ENCODE results near the gene OXGR1.
"Not testable (repeated sequence)": the region's sequence is repeated elsewhere in the genome, so short reads cannot be mapped to it uniquely, and the experiment has no call there.

OXGR1 gene

DNA sequence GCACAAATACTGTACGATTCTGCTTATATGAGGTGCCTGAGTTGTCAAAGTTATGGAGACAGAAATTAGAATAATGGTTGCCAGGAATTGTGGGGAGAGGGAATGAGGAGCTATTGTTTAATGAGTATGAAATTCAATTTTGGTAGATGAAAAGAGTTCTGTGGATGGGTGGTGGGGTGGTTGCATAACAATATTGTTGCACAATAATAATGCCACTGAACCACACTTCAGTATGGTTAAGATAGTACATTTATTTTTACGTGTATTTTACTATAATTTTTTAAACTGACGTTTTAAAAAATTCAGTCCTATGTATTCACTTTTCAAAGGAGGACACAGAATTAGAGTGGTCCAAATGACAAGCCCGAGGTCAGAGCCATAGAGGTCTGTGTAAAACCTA, 1.8 kb upstream of the OXGR1 start:
- H3K27ac ChIP-seq (ENCODE audit: low read length) = no peak overlapping the region
- DNase-seq (ENCODE audit: low read depth, low spot score) = no peak
- no peaks in the 10 kb centered on the region for H3K36me3 ChIP-seq (ENCODE audit: control insufficient read depth, insufficient read depth, low read length)
- peaks cover 37% of the 10 kb centered on the region for H3K27me3 ChIP-seq (ENCODE audit: control insufficient read depth, insufficient read depth, low read length)
- peaks cover 3% of the 10 kb centered on the region; the same call in 1 of the 2 replicates for H3K4me1 ChIP-seq (ENCODE audit: control insufficient read depth, insufficient read depth, low read length)
- H3K4me3 ChIP-seq (ENCODE audit: low read length) = no peak overlapping the region
- WGBS (ENCODE audit: insufficient coverage, insufficient read length) = no CpG with 5 or more reads among the region's 4 CpGs
- H3K9me3 ChIP-seq (ENCODE audit: control insufficient read depth, insufficient read depth, low read length) = no peaks in the 10 kb centered on the region

DNA sequence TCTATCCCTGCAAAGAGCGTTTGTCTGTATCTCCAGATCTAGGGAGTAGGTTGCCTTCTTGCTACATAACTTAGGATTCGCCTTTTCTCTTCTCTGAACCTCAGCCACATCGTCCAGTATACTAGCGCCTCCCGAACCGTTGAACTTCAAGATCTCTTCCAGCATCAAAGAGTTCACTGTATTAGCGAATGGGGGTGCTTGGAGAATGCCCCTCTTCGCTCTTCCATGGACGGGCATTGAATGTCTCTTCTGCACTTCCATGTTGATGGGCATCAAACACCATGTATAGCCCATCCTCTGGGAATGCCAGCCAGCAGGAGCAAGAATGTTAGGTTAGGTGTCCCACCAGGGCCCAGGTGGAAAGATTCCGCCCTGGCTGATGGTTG, 575 bp upstream of the OXGR1 start:
- H3K4me1 ChIP-seq (ENCODE audit: control insufficient read depth, insufficient read depth, low read length) = peaks cover 2% of the 10 kb centered on the region; the same call in 1 of the 2 replicates
- no CpG with 5 or more reads among the region's 10 CpGs for WGBS (ENCODE audit: insufficient coverage, insufficient read length)
- no peak for DNase-seq (ENCODE audit: low read depth, low spot score)
- H3K4me3 ChIP-seq (ENCODE audit: low read length) = peak overlapping the region; percentile 88; the same call in 1 of the 2 replicates
- H3K27ac ChIP-seq (ENCODE audit: low read length) = no peak overlapping the region
- H3K9me3 ChIP-seq (ENCODE audit: control insufficient read depth, insufficient read depth, low read length) = no peaks in the 10 kb centered on the region
- H3K36me3 ChIP-seq (ENCODE audit: control insufficient read depth, insufficient read depth, low read length) = no peaks in the 10 kb centered on the region
- H3K27me3 ChIP-seq (ENCODE audit: control insufficient read depth, insufficient read depth, low read length) = peaks cover 32% of the 10 kb centered on the region; the same call in 1 of the 2 replicates

DNA sequence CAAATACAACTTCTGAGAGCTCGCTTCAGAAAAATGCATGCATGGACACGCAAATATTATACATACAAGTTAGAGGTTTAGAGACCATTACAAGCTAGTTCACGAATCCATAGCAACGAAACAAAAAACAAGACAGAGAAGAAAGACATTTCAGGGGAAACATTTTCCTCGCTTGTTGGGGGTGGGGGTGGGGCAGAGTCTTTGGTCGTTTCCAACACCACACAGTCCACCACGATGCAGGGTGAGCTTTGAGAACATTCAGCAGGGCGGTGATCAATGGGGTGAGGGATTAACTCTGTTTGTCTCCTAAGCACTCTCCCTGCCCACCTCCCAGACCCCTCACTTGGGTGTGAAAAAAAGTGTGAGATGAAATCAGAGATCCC, 651 bp downstream of the OXGR1 start:
- H3K9me3 ChIP-seq (ENCODE audit: control insufficient read depth, insufficient read depth, low read length) = no peaks in the 10 kb centered on the region
- no CpG with 5 or more reads among the region's 8 CpGs for WGBS (ENCODE audit: insufficient coverage, insufficient read length)
- H3K27me3 ChIP-seq (ENCODE audit: control insufficient read depth, insufficient read depth, low read length) = peaks cover 26% of the 10 kb centered on the region; the same call in 1 of the 2 replicates
- no peak for DNase-seq (ENCODE audit: low read depth, low spot score)
- peak overlapping the region; percentile 88; the same call in 1 of the 2 replicates for H3K4me3 ChIP-seq (ENCODE audit: low read length)
- no peaks in the 10 kb centered on the region for H3K36me3 ChIP-seq (ENCODE audit: control insufficient read depth, insufficient read depth, low read length)
- peaks cover 2% of the 10 kb centered on the region; the same call in 1 of the 2 replicates for H3K4me1 ChIP-seq (ENCODE audit: control insufficient read depth, insufficient read depth, low read length)
- H3K27ac ChIP-seq (ENCODE audit: low read length) = no peak overlapping the region

DNA sequence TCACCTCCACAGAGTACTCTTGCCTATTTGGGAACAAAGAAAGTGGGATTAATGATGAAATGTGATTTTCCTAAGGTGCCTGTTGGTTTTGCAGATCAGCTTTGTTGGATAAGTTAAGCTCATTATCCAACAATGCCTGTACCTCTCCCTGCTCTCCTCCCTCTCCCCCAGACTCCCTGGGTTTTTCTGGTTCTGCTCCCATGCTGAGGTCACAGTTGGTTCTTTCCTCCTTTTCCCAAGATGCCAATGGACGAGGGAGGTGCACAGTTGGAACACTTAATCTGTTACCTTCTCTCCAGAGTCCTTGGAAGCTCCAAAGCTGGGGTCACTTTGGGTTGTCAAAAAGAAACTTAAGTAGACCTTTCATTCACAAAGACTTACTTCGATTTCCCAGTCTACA, 1.6 kb downstream of the OXGR1 start:
- Histone ChIP-seq H3K27ac (ENCODE audit: low read length) (no peak overlapping the region), H3K4me1 (ENCODE audit: control insufficient read depth, insufficient read depth, low read length) (peaks cover 2% of the 10 kb centered on the region; the same call in 1 of the 2 replicates), H3K36me3 (ENCODE audit: control insufficient read depth, insufficient read depth, low read length) (no peaks in the 10 kb centered on the region), H3K27me3 (ENCODE audit: control insufficient read depth, insufficient read depth, low read length) (peaks cover 21% of the 10 kb centered on the region; the same call in 1 of the 2 replicates), H3K4me3 (ENCODE audit: low read length) (no peak overlapping the region), H3K9me3 (ENCODE audit: control insufficient read depth, insufficient read depth, low read length) (no peaks in the 10 kb centered on the region)
- WGBS (ENCODE audit: insufficient coverage, insufficient read length) = no CpG with 5 or more reads among the region's 2 CpGs
- DNase-seq (ENCODE audit: low read depth, low spot score) = no peak

DNA sequence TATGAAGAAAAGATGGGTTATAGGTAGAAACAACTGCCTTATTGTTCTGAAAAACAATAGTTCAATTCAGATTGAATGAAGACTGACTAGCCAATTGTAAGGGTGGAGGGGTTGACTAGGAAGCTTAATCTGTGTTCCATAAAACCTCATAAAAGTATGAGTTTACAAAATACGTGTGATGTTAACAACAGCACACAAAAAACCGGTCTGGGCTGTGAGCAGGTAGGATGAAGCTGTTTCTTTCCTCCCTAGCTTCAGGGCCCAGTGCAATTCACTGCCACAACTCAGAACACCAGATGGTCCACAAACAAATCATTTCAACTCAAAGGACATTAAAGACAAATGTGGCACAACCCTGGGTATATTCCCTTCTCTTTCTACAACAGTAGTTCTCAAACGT, 3.2 kb downstream of the OXGR1 start:
- DNase-seq (ENCODE audit: low read depth, low spot score) = no peak
- Histone ChIP-seq H3K27ac (ENCODE audit: low read length) (no peak overlapping the region), H3K4me3 (ENCODE audit: low read length) (no peak overlapping the region), H3K36me3 (ENCODE audit: control insufficient read depth, insufficient read depth, low read length) (no peaks in the 10 kb centered on the region), H3K9me3 (ENCODE audit: control insufficient read depth, insufficient read depth, low read length) (no peaks in the 10 kb centered on the region), H3K4me1 (ENCODE audit: control insufficient read depth, insufficient read depth, low read length) (peaks cover 2% of the 10 kb centered on the region; the same call in 1 of the 2 replicates), H3K27me3 (ENCODE audit: control insufficient read depth, insufficient read depth, low read length) (peaks cover 20% of the 10 kb centered on the region; the same call in 1 of the 2 replicates)
- no CpG with 5 or more reads among the region's 3 CpGs for WGBS (ENCODE audit: insufficient coverage, insufficient read length)

DNA sequence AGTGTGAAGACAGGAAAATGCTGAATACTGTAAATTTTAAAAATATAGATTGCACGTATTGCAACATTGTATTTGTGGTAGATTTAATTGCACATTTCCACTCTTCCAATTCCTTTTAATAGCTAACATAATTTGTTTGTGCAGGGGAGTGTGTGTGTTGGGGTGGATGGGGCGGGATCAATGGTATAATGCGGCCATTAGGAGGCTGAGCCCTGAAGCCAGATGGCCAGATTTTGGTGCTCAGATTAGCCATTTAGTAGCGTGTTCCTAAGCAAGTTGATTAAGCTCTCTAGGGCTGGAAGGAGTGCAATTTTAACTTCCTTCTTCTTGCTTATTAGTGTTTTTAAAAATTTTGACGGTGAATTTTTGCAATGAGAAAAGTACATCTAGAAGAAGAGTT, 5.8 kb downstream of the OXGR1 start:
- H3K27me3 ChIP-seq (ENCODE audit: control insufficient read depth, insufficient read depth, low read length) = peaks cover 7% of the 10 kb centered on the region; the same call in 1 of the 2 replicates
- H3K4me1 ChIP-seq (ENCODE audit: control insufficient read depth, insufficient read depth, low read length) = no peaks in the 10 kb centered on the region
- DNase-seq (ENCODE audit: low read depth, low spot score) = no peak
- WGBS (ENCODE audit: insufficient coverage, insufficient read length) = 100% methylated on average over 1 of the region's 5 CpGs
- no peak overlapping the region for H3K27ac ChIP-seq (ENCODE audit: low read length)
- no peaks in the 10 kb centered on the region for H3K9me3 ChIP-seq (ENCODE audit: control insufficient read depth, insufficient read depth, low read length)
- H3K36me3 ChIP-seq (ENCODE audit: control insufficient read depth, insufficient read depth, low read length) = no peaks in the 10 kb centered on the region
- H3K4me3 ChIP-seq (ENCODE audit: low read length) = no peak overlapping the region

DNA sequence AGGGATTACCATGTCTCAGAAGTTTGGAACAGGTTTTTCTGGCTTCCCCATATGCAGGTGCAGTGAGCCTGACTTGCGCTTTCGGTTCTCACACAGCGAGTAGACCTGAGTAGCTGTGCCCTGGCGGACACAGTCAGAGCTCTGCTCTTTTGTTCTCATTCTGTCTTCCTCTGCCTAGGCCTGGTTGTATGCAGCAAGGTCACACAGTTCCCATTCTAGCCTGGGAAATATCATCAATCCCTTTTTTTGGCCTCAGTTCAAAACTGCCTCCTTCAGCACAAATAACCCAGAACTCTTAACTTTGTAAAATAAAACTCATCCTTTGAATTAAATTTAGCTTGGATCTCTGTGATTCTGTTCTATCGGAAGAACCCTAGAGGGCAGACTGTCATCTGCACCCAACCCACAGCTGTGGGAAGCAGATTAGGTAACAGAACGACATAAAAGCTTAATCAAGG, 10.2 kb downstream of the OXGR1 start:
- no peaks in the 10 kb centered on the region for H3K36me3 ChIP-seq (ENCODE audit: control insufficient read depth, insufficient read depth, low read length)
- DNase-seq (ENCODE audit: low read depth, low spot score) = no peak
- no peak overlapping the region for H3K4me3 ChIP-seq (ENCODE audit: low read length)
- H3K27ac ChIP-seq (ENCODE audit: low read length) = no peak overlapping the region
- no peaks in the 10 kb centered on the region for H3K27me3 ChIP-seq (ENCODE audit: control insufficient read depth, insufficient read depth, low read length)
- H3K9me3 ChIP-seq (ENCODE audit: control insufficient read depth, insufficient read depth, low read length) = no peaks in the 10 kb centered on the region
- WGBS (ENCODE audit: insufficient coverage, insufficient read length) = no CpG with 5 or more reads among the region's 6 CpGs
- no peaks in the 10 kb centered on the region for H3K4me1 ChIP-seq (ENCODE audit: control insufficient read depth, insufficient read depth, low read length)

DNA sequence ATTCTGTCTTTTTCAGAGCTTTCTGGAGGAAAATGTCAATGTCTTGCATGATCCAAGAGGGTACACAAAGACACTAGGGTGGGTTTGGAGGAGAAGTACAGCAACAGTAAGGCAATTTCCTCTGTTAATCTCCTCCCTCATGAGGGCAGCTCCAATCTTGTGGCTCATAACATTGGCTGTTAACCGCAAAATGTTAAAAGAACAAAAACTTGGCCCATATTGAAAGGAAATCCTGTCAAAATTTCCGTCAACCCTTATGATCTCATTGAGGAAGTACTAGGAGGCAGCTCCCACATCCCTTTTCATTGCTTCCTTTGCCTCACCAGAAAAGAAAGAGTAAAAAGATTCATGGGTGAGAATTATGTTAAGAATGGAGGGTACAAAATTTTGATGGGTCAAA, 11.6 kb downstream of the OXGR1 start:
- no peak overlapping the region for H3K27ac ChIP-seq (ENCODE audit: low read length)
- no peaks in the 10 kb centered on the region for H3K9me3 ChIP-seq (ENCODE audit: control insufficient read depth, insufficient read depth, low read length)
- no peak for DNase-seq (ENCODE audit: low read depth, low spot score)
- no peaks in the 10 kb centered on the region for H3K36me3 ChIP-seq (ENCODE audit: control insufficient read depth, insufficient read depth, low read length)
- no CpG with 5 or more reads among the region's 2 CpGs for WGBS (ENCODE audit: insufficient coverage, insufficient read length)
- no peaks in the 10 kb centered on the region for H3K27me3 ChIP-seq (ENCODE audit: control insufficient read depth, insufficient read depth, low read length)
- H3K4me1 ChIP-seq (ENCODE audit: control insufficient read depth, insufficient read depth, low read length) = no peaks in the 10 kb centered on the region
- H3K4me3 ChIP-seq (ENCODE audit: low read length) = no peak overlapping the region

DNA sequence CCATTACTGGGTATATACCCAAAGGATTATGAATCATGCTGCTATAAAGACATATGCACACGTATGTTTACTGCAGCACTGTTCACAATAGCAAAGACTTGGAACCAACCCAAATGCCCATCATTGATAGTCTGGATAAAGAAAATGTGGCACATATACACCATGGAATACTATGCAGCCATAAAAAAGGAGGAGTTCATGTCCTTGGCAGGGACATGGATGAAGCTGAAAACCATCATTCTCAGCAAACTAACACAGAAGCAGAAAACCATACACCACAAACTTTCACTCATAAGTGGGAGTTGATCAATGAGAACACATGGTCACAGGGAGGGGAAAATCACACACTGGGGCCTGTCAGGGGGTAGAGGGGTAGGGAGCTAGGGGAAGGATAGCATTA, 14.4 kb downstream of the OXGR1 start:
- not testable (repeated sequence) for DNase-seq (ENCODE audit: low read depth, low spot score); H3K4me3 ChIP-seq (ENCODE audit: low read length)
- WGBS (ENCODE audit: insufficient coverage, insufficient read length) = no CpG with 5 or more reads among the region's 1 CpG

DNA sequence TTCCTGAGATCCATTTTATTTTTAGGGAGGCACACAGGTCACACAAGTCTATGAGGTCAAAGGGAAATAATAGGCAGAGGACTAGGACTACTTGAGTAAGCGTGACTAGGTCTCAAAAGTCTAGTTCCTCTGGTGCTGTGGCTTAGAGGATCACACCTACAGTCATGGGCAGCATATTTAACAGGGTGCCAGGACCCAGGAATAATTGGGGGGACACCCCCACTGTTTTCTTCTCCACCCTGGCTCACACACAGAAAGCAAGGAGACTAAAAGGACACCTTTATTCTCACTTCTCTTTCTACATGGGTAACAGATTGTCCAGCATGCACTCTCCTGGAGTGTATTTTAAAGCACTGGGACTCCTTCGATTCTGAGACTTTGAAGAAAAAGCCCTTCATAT, 26.2 kb downstream of the OXGR1 start:
- Histone ChIP-seq H3K27me3 (ENCODE audit: control insufficient read depth, insufficient read depth, low read length) (no peaks in the 10 kb centered on the region), H3K27ac (ENCODE audit: low read length) (no peak overlapping the region), H3K4me3 (ENCODE audit: low read length) (no peak overlapping the region), H3K36me3 (ENCODE audit: control insufficient read depth, insufficient read depth, low read length) (no peaks in the 10 kb centered on the region), H3K4me1 (ENCODE audit: control insufficient read depth, insufficient read depth, low read length) (no peaks in the 10 kb centered on the region), H3K9me3 (ENCODE audit: control insufficient read depth, insufficient read depth, low read length) (0 out of 2 replicates have a peak, but pooled peaks cover 1% of the 10 kb centered on the region)
- no peak for DNase-seq (ENCODE audit: low read depth, low spot score)
- no CpG with 5 or more reads among the region's 2 CpGs for WGBS (ENCODE audit: insufficient coverage, insufficient read length)

More for the DNA sequence above, 14.4 kb downstream of the OXGR1 start:
- H3K36me3 ChIP-seq (ENCODE audit: control insufficient read depth, insufficient read depth, low read length); H3K27me3 ChIP-seq (ENCODE audit: control insufficient read depth, insufficient read depth, low read length); H3K9me3 ChIP-seq (ENCODE audit: control insufficient read depth, insufficient read depth, low read length); H3K4me1 ChIP-seq (ENCODE audit: control insufficient read depth, insufficient read depth, low read length); H3K27ac ChIP-seq (ENCODE audit: low read length): not testable (repeated sequence)

DNA sequence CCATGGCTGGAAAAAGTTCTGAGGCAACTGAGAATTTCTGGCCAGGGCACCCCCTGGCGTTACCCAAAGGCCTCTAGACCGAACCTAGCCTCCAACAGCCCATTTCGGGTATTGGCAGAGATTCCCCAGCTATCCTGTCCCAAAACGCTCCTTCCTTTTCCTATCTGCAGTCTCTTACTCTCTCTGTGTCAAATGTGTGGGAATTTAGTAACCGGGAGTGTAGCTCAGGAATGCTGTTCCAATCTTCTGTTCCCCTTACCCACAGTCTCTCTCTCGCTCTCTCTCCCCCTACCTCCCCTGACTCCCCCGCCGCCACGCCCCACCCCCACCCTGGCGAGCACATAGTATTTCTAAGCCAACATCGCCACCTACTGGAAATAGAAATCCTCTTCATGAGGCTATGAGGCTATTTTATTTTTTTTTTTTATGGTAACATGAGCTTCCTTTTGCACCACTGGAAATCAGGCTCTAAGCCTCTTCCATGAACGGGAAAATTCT, 27.0 kb downstream of the OXGR1 start:
- Histone ChIP-seq H3K9me3 (ENCODE audit: control insufficient read depth, insufficient read depth, low read length) (0 out of 2 replicates have a peak, but pooled peaks cover 1% of the 10 kb centered on the region), H3K36me3 (ENCODE audit: control insufficient read depth, insufficient read depth, low read length) (no peaks in the 10 kb centered on the region), H3K4me3 (ENCODE audit: low read length) (no peak overlapping the region), H3K4me1 (ENCODE audit: control insufficient read depth, insufficient read depth, low read length) (no peaks in the 10 kb centered on the region), H3K27ac (ENCODE audit: low read length) (no peak overlapping the region), H3K27me3 (ENCODE audit: control insufficient read depth, insufficient read depth, low read length) (no peaks in the 10 kb centered on the region)
- no CpG with 5 or more reads among the region's 12 CpGs for WGBS (ENCODE audit: insufficient coverage, insufficient read length)
- DNase-seq (ENCODE audit: low read depth, low spot score) = no peak

All from iPS DF 6.9 (cell line).